Neural cell (in vitro differentiated cells): ENCODE measurements around the gene LAMC2. TPM values are rescaled to one million over a fixed set of nuclear protein-coding genes. Genes with fewer than 3 reads are reported as not detected.

Experiments used
- H2AFZ ChIP-seq: fragments of 200-600, 300-800 bp; sonication (generic), shearing (Covaris generic); 2 replicates; pipeline ENCODE4 v1.6.0; 2014; ENCODE audit warnings: low read depth, mild to moderate bottlenecking, antibody characterized with exemption, low read length, moderate library complexity
- H3F3A ChIP-seq: fragments of 200-600 bp; shearing (Covaris generic); 2 replicates; pipeline ENCODE4 v1.6.1; 2016; ENCODE audit warnings: mild to moderate bottlenecking, moderate library complexity, mixed read lengths, antibody characterized with exemption, low read length; ENCODE audit not compliant: insufficient read depth, poor library complexity, severe bottlenecking
- H3K27ac ChIP-seq: fragments of 200-600, 300-800 bp; sonication (generic), shearing (Covaris generic); 2 replicates; pipeline ENCODE4 v1.5.1; 2014; ENCODE audit warnings: mild to moderate bottlenecking, low read length, moderate library complexity
- H3K27me3 ChIP-seq: fragments of 300-800, 200-600 bp; sonication (generic), shearing (Covaris generic); 2 replicates; pipeline ENCODE4 v1.6.0; 2014; ENCODE audit warnings: mild to moderate bottlenecking, low read depth, low read length, moderate library complexity; ENCODE audit not compliant: insufficient read depth
- H3K36me3 ChIP-seq: fragments of 300-800, 200-600 bp; sonication (generic), shearing (Covaris generic); 2 replicates; pipeline ENCODE4 v1.5.1; 2014; ENCODE audit warnings: mild to moderate bottlenecking, antibody characterized with exemption, low read length, moderate library complexity; ENCODE audit not compliant: insufficient read depth
- H3K4me2 ChIP-seq: fragments of 300-800, 200-600 bp; sonication (generic), shearing (Covaris generic); 2 replicates; pipeline ENCODE4 v1.6.0; 2014; ENCODE audit warnings: mild to moderate bottlenecking, low read length
- H3K4me3 ChIP-seq: fragments of 300-800, 200-600 bp; sonication (generic), shearing (Covaris generic); 2 replicates; pipeline ENCODE4 v1.5.1; 2014; ENCODE audit warnings: mild to moderate bottlenecking, low read length, moderate library complexity
- H3K79me2 ChIP-seq: fragments of 200-600 bp; shearing (Covaris generic); replicated peaks from 2 replicates; pipeline ENCODE4 v1.6.0; 2014; ENCODE audit warnings: mild to moderate bottlenecking, low read length, moderate library complexity; ENCODE audit not compliant: insufficient read depth
- H3K9ac ChIP-seq: fragments of 300-800, 200-600 bp; sonication (generic), shearing (Covaris generic); 2 replicates; pipeline ENCODE4 v1.6.1; 2016; ENCODE audit warnings: mild to moderate bottlenecking, low read length, mixed read lengths
- H3K9me2 ChIP-seq: fragments of 200-600 bp; shearing (Covaris generic); 2 replicates; pipeline ENCODE4 v1.6.1; 2016; ENCODE audit warnings: mild to moderate bottlenecking, low read length, mixed read lengths; ENCODE audit not compliant: insufficient read depth
- H3K9me3 ChIP-seq: fragments of 200-600, 300-800 bp; sonication (generic), shearing (Covaris generic); 2 replicates; pipeline ENCODE4 v1.6.1; 2016; ENCODE audit warnings: mild to moderate bottlenecking, mixed run types, low read length, moderate library complexity, mixed read lengths
- H4K20me1 ChIP-seq: fragments of 200-600 bp; shearing (Covaris generic); 2 replicates; pipeline ENCODE4 v1.6.1; 2016; ENCODE audit warnings: mild to moderate bottlenecking, mixed run types; ENCODE audit not compliant: insufficient read depth
- EP300 ChIP-seq: fragments of 450-650 bp; conservative IDR thresholded peaks from 2 replicates; pipeline ENCODE4 v1.6.1; 2014; ENCODE audit warnings: antibody characterized with exemption, mild to moderate bottlenecking, moderate library complexity; ENCODE audit not compliant: poor library complexity, severe bottlenecking
- EZH2 ChIP-seq: fragments of 200-600, 300-800 bp; shearing (Covaris generic), sonication (generic); IDR thresholded peaks from 2 replicates; pipeline ENCODE4 v1.6.1; 2014; ENCODE audit warnings: antibody characterized with exemption, low read length, borderline replicate concordance, mild to moderate bottlenecking; ENCODE audit not compliant: insufficient read depth, poor library complexity, severe bottlenecking
- MXI1 ChIP-seq: fragments of 450-650 bp; conservative IDR thresholded peaks from 2 replicates; pipeline ENCODE4 v1.6.1; 2014; ENCODE audit warnings: antibody characterized with exemption, mild to moderate bottlenecking; ENCODE audit not compliant: poor library complexity, severe bottlenecking
- POLR2AphosphoS5 ChIP-seq: IDR thresholded peaks from 2 replicates; pipeline ENCODE4 v1.6.1; 2012
- RAD21 ChIP-seq: fragments of 450-650 bp; conservative IDR thresholded peaks from 2 replicates; pipeline ENCODE4 v1.6.1; 2014; ENCODE audit warnings: antibody characterized with exemption, mild to moderate bottlenecking, moderate library complexity
- REST ChIP-seq: IDR thresholded peaks from 2 replicates; pipeline ENCODE4 v1.6.1; 2012; ENCODE audit warnings: borderline replicate concordance
- SMC3 ChIP-seq: fragments of 450-650 bp; conservative IDR thresholded peaks from 2 replicates; pipeline ENCODE4 v1.6.1; 2014; ENCODE audit warnings: antibody characterized with exemption, mild to moderate bottlenecking, moderate library complexity; ENCODE audit not compliant: poor library complexity
- TAF1 ChIP-seq: IDR thresholded peaks from 2 replicates; pipeline ENCODE4 v1.6.1; 2012; ENCODE audit warnings: low read depth
- polyA plus RNA-seq: library from polyadenylated mRNA; depleted of rRNA; stranded (reverse); fragments of >200 nt; gene quantifications from 2 replicates; pipeline ENCODE4 v1.2.3, GENCODE V29; 2014
- TF ChIP-seq, protein P1 (sequence below): fragments of 450-650 bp; IDR thresholded peaks from 2 replicates; pipeline ENCODE4 v1.5.1; 2014; ENCODE audit warnings: antibody characterized with exemption, mild to moderate bottlenecking, moderate library complexity; ENCODE audit not compliant: poor library complexity, severe bottlenecking

Gene LAMC2
- polyA plus RNA-seq, 1 donor from 2014 or later, result 0.67 TPM

DNA sequence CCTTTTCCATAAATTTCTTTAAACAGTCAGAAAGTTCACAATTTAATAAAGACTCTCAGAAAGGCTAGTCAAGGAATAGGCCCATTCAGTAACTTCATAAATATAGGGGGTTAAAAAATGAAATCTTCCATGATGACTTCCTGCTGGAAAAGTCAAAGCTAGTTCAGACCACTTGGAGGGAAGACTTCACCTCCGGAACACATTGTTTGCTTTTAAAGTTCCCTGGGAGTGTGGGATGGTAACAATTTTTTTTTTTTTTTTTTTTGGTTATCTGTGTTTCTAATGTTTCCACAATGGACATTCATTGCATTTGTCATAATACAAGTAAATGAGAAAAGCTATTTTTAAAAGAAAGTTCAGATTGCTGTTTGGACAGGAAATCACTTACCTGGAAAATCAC, 18.4 kb upstream of the LAMC2 start:
- Histone ChIP-seq H3K4me3 (no peak overlapping the region), H3K9me3 (no peaks in the 10 kb centered on the region)
- no peak for TF ChIP-seq EZH2

GRCh38 chr1:183168308-183168707, 17.8 kb upstream of the LAMC2 start:
- H3K36me3 ChIP-seq, result no peaks in the 10 kb centered on the region
- TF ChIP-seq RAD21 (no peak), EP300 (no peak), TAF1 (no peak), EZH2 (no peak), POLR2AphosphoS5 (no peak), SMC3 (no peak), REST (no peak), MXI1 (no peak)
- TF ChIP-seq, protein P1, sequence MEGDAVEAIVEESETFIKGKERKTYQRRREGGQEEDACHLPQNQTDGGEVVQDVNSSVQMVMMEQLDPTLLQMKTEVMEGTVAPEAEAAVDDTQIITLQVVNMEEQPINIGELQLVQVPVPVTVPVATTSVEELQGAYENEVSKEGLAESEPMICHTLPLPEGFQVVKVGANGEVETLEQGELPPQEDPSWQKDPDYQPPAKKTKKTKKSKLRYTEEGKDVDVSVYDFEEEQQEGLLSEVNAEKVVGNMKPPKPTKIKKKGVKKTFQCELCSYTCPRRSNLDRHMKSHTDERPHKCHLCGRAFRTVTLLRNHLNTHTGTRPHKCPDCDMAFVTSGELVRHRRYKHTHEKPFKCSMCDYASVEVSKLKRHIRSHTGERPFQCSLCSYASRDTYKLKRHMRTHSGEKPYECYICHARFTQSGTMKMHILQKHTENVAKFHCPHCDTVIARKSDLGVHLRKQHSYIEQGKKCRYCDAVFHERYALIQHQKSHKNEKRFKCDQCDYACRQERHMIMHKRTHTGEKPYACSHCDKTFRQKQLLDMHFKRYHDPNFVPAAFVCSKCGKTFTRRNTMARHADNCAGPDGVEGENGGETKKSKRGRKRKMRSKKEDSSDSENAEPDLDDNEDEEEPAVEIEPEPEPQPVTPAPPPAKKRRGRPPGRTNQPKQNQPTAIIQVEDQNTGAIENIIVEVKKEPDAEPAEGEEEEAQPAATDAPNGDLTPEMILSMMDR, result no peak
- no peak overlapping the region for H2AFZ ChIP-seq
- H3K9me2 ChIP-seq, result no peaks in the 10 kb centered on the region
- H3K27ac ChIP-seq, result no peak overlapping the region
- H3K79me2 ChIP-seq, result no peaks in the 10 kb centered on the region
- H3K9ac ChIP-seq, result no peak overlapping the region
- no peaks in the 10 kb centered on the region for H3K9me3 ChIP-seq
- H3K27me3 ChIP-seq, result no peaks in the 10 kb centered on the region
- H4K20me1 ChIP-seq, result no peaks in the 10 kb centered on the region
- no peaks in the 10 kb centered on the region for H3F3A ChIP-seq
- H3K4me3 ChIP-seq, result no peak overlapping the region
- no peak overlapping the region for H3K4me2 ChIP-seq

More for the DNA sequence above, 18.4 kb upstream of the LAMC2 start:
- Histone ChIP-seq H3K27ac (no peak overlapping the region), H3F3A (no peaks in the 10 kb centered on the region), H3K36me3 (no peaks in the 10 kb centered on the region), H3K27me3 (no peaks in the 10 kb centered on the region), H3K9ac (no peak overlapping the region), H3K4me2 (no peak overlapping the region), H3K9me2 (no peaks in the 10 kb centered on the region), H4K20me1 (no peaks in the 10 kb centered on the region), H3K79me2 (no peaks in the 10 kb centered on the region), H2AFZ (no peak overlapping the region)

- Histone ChIP-seq H3K27me3 (no peaks in the 10 kb centered on the region), H3K36me3 (no peaks in the 10 kb centered on the region), H3K9me3 (no peaks in the 10 kb centered on the region), H3F3A (no peaks in the 10 kb centered on the region), H3K9me2 (no peaks in the 10 kb centered on the region), H2AFZ (no peak overlapping the region), H3K79me2 (no peaks in the 10 kb centered on the region), H3K4me3 (no peak overlapping the region), H4K20me1 (no peaks in the 10 kb centered on the region), H3K4me2 (no peak overlapping the region), H3K27ac (no peak overlapping the region), H3K9ac (no peak overlapping the region)
- TF ChIP-seq, protein P1, result no peak
- TF ChIP-seq MXI1 (no peak), SMC3 (no peak), REST (no peak), EP300 (no peak), EZH2 (no peak), TAF1 (no peak)
These were observed 12.2 kb upstream of the LAMC2 start for GRCh38 chr1:183173828-183174227.
